ENCODE measurements around the gene DUSP5. TPM values are rescaled to one million over a fixed set of nuclear protein-coding genes. Genes with fewer than 3 reads are reported as not detected.

The DUSP5 gene
- polyA plus RNA-seq, 2 of the 4 experiments (the other 2 are of a cell fraction), result 48.8 to 171 TPM

DNA sequence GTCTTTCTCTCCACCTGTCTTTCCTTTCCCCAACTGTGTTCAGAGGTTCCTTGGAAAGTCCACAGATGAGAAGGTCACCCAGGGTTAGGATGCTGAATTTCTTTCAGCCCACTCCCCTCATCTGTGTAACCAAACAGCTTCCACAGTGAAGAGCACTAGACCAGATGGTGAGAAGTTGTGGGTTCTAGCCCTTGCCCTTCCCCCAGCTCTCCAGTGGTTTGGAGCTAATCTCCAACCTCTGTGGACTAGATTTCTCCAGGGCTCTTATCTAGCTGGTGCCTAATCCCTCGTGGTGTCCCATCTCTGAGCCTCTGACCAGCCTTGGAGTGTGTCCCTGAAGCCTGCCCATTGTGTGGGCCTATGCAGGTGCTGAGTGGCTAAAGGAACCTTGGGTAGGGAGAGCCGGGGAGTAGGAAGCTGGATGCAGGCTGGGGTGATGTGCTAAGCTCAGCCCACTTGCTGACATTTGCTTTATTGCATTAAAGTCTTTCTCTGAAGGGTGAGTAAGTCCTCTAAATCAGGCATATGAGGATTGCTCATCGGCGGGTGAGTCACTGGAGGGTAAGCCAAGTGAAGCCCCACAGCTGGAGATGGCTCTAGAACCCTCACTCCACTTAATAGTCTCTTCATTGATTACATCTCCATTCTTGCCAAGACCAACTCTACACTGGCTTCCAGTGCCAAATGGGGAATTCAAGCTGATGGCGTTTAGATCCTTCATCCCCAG is 14.9 kb downstream of the DUSP5 start (continued):
- TF ChIP-seq REST (IDR thresholded peaks at IDR 0.05) (peak; percentile 20; the same call in 1 of the 2 replicates), ZC3H11A (IDR thresholded peaks at IDR 0.05) (no peak), E2F6 (IDR thresholded peaks at IDR 0.05; ENCODE audit: borderline replicate concordance, low read depth) (no peak), JUNB (IDR thresholded peaks at IDR 0.05) (peak; percentile 69), FOSB (CRISPR knock-in tag; IDR thresholded peaks at IDR 0.05) (0 out of 2 replicates have a peak, but pooled peaks have one; percentile 3), CHD2 (IDR thresholded peaks at IDR 0.05; ENCODE audit: low read length, partially characterized antibody) (no peak), HOXA7 (CRISPR knock-in tag; IDR thresholded peaks at IDR 0.05) (peak; percentile 97), FOSL2 (IDR thresholded peaks at IDR 0.05) (peak; percentile 80), FOSL2 (CRISPR knock-in tag; IDR thresholded peaks at IDR 0.05) (peak; percentile 89), RFX5 (IDR thresholded peaks at IDR 0.05) (no peak), JUN (IDR thresholded peaks at IDR 0.05) (peak in 1 of 2 experiments; percentile 61; a peak in 3 of 5 replicates), KDM5A (IDR thresholded peaks at IDR 0.05) (no peak), BHLHE40 (IDR thresholded peaks at IDR 0.05; ENCODE audit: low read depth, low read length) (no peak), TP53 (CRISPR knock-in tag; IDR thresholded peaks at IDR 0.05) (peak; percentile 11; the same call in 1 of the 2 replicates), ZSCAN20 (CRISPR knock-in tag; IDR thresholded peaks at IDR 0.05) (no peak), PHF8 (IDR thresholded peaks at IDR 0.05; ENCODE audit: borderline replicate concordance, low read depth) (no peak), KDM1A (IDR thresholded peaks at IDR 0.05; ENCODE audit: low read depth) (no peak), PBX3 (IDR thresholded peaks at IDR 0.05) (no peak), RNF2 (IDR thresholded peaks at IDR 0.05; ENCODE audit: borderline replicate concordance, low read depth) (no peak), RARB (CRISPR knock-in tag; IDR thresholded peaks at IDR 0.05) (peak; percentile 15), MAFK (IDR thresholded peaks at IDR 0.05; ENCODE audit: partially characterized antibody) (peak; percentile 66)
- TF ChIP-seq, protein P1, sequence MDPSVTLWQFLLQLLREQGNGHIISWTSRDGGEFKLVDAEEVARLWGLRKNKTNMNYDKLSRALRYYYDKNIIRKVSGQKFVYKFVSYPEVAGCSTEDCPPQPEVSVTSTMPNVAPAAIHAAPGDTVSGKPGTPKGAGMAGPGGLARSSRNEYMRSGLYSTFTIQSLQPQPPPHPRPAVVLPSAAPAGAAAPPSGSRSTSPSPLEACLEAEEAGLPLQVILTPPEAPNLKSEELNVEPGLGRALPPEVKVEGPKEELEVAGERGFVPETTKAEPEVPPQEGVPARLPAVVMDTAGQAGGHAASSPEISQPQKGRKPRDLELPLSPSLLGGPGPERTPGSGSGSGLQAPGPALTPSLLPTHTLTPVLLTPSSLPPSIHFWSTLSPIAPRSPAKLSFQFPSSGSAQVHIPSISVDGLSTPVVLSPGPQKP (IDR thresholded peaks at IDR 0.05; ENCODE audit: low read depth, low read length), result no peak
- TF ChIP-seq, protein P2, sequence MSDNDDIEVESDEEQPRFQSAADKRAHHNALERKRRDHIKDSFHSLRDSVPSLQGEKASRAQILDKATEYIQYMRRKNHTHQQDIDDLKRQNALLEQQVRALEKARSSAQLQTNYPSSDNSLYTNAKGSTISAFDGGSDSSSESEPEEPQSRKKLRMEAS (IDR thresholded peaks at IDR 0.05), result 0 out of 2 replicates have a peak, but pooled peaks have one; percentile 22

All from A549 (cell line).